H9 (cell line): Measurements from ENCODE around the gene SYMPK. TPM values are rescaled to one million over a fixed set of nuclear protein-coding genes. Genes with fewer than 3 reads are reported as not detected.

Source experiments
- DNase-seq: peaks from one replicate; pipeline ENCODE4 v3.0.0-alpha.2; 2017
- H2AFZ ChIP-seq: one replicate; pipeline ENCODE4 v1.6.1; 2013; ENCODE audit warnings: mild to moderate bottlenecking, low read length, control low read depth, moderate library complexity
- H2AK5ac ChIP-seq: 2 replicates; pipeline ENCODE4 v1.6.1; 2013; ENCODE audit warnings: low read length, control low read depth, mixed read lengths; ENCODE audit not compliant: insufficient read length
- H2BK120ac ChIP-seq: one replicate; pipeline ENCODE4 v1.6.1; 2013; ENCODE audit warnings: low read depth, mild to moderate bottlenecking, low read length, control low read depth, inconsistent platforms; ENCODE audit not compliant: poor library complexity, severe bottlenecking
- H2BK12ac ChIP-seq: 2 replicates; pipeline ENCODE4 v1.6.1; 2013; ENCODE audit warnings: low read length, control low read depth, mixed read lengths, low read depth; ENCODE audit not compliant: insufficient read length
- H2BK15ac ChIP-seq: 2 replicates; pipeline ENCODE4 v1.6.1; 2013; ENCODE audit warnings: low read depth, low read length, control low read depth
- H2BK20ac ChIP-seq: one replicate; pipeline ENCODE4 v1.6.1; 2013; ENCODE audit warnings: low read depth, mild to moderate bottlenecking, low read length, control low read depth, inconsistent platforms; ENCODE audit not compliant: poor library complexity, severe bottlenecking
- H2BK5ac ChIP-seq: 2 replicates; pipeline ENCODE4 v1.6.1; 2013; ENCODE audit warnings: low read length, control low read depth, mixed read lengths; ENCODE audit not compliant: insufficient read length
- H3K14ac ChIP-seq: 2 replicates; pipeline ENCODE4 v1.6.1; 2013; ENCODE audit warnings: low read length, control low read depth; ENCODE audit not compliant: insufficient read depth
- H3K18ac ChIP-seq: 2 replicates; pipeline ENCODE4 v1.6.1; 2013; ENCODE audit warnings: low read depth, mild to moderate bottlenecking, mixed read lengths, low read length, control low read depth; ENCODE audit not compliant: insufficient read length
- H3K23ac ChIP-seq: 2 replicates; pipeline ENCODE4 v1.6.1; 2013; ENCODE audit warnings: low read length, control low read depth, mixed read lengths, low read depth; ENCODE audit not compliant: insufficient read length
- H3K23me2 ChIP-seq: 2 replicates; pipeline ENCODE4 v1.6.1; 2013; ENCODE audit warnings: low read depth, mild to moderate bottlenecking, mixed read lengths, low read length, control low read depth; ENCODE audit not compliant: insufficient read length, poor library complexity, severe bottlenecking
- H3K27ac ChIP-seq: 2 replicates; pipeline ENCODE4 v1.5.1; 2013; ENCODE audit warnings: low read length, control low read depth, mixed read lengths, low read depth; ENCODE audit not compliant: insufficient read length
- H3K27me3 ChIP-seq: 2 replicates; pipeline ENCODE4 v1.6.1; 2013; ENCODE audit warnings: low read length, control low read depth, inconsistent platforms; ENCODE audit not compliant: insufficient read depth
- H3K4ac ChIP-seq: 2 replicates; pipeline ENCODE4 v1.6.1; 2013; ENCODE audit warnings: low read depth, mild to moderate bottlenecking, control low read depth, inconsistent platforms, low read length, moderate library complexity
- H3K4me1 ChIP-seq: 2 replicates; pipeline ENCODE4 v1.6.1; 2013; ENCODE audit warnings: low read length, control low read depth, inconsistent platforms; ENCODE audit not compliant: insufficient read depth
- H3K4me2 ChIP-seq: 2 replicates; pipeline ENCODE4 v1.6.1; 2013; ENCODE audit warnings: low read length, control low read depth, mixed read lengths; ENCODE audit not compliant: insufficient read length, insufficient read depth
- H3K56ac ChIP-seq: 2 replicates; pipeline ENCODE4 v1.6.1; 2013; ENCODE audit warnings: low read depth, mild to moderate bottlenecking, mixed read lengths, low read length, control low read depth; ENCODE audit not compliant: insufficient read length
- H3K79me1 ChIP-seq: 2 replicates; pipeline ENCODE4 v1.6.1; 2013; ENCODE audit warnings: low read depth, mild to moderate bottlenecking, moderate library complexity, low read length, control low read depth, inconsistent platforms; ENCODE audit not compliant: insufficient read depth, poor library complexity, severe bottlenecking
- H3K79me2 ChIP-seq: 2 replicates; pipeline ENCODE4 v1.6.1; 2013; ENCODE audit warnings: low read length, control low read depth, inconsistent platforms; ENCODE audit not compliant: insufficient read depth
- H3K9ac ChIP-seq: 2 replicates; pipeline ENCODE4 v1.6.1; 2013; ENCODE audit warnings: low read length, control low read depth, mixed read lengths; ENCODE audit not compliant: insufficient read length; ENCODE audit errors: extremely low read depth
- H3K9me3 ChIP-seq: one replicate; pipeline ENCODE4 v1.6.1; 2013; ENCODE audit warnings: low read depth, low read length, inconsistent platforms; ENCODE audit not compliant: control insufficient read depth
- H3T11ph ChIP-seq: one replicate; pipeline ENCODE4 v1.6.1; 2013; ENCODE audit warnings: mild to moderate bottlenecking, low read length, control low read depth, inconsistent platforms
- H4K20me1 ChIP-seq: one replicate; pipeline ENCODE4 v1.6.1; 2013; ENCODE audit not compliant: control insufficient read depth, insufficient read length, insufficient read depth
- H4K5ac ChIP-seq: 2 replicates; pipeline ENCODE4 v1.6.1; 2013; ENCODE audit warnings: low read depth, mild to moderate bottlenecking, mixed read lengths, low read length, control low read depth; ENCODE audit not compliant: insufficient read length
- H4K8ac ChIP-seq: replicated peaks from 2 replicates; pipeline ENCODE4 v1.6.1; 2013; ENCODE audit warnings: low read length, control low read depth, mixed read lengths, low read depth; ENCODE audit not compliant: insufficient read length
- H4K91ac ChIP-seq: 2 replicates; pipeline ENCODE4 v1.6.1; 2013; ENCODE audit warnings: low read depth, mild to moderate bottlenecking, moderate library complexity, mixed read lengths, low read length, control low read depth; ENCODE audit not compliant: insufficient read length
- H3K27ac Mint-ChIP-seq, 3 experiments: 2 replicates in 2 of 3; 3 replicates in 1 of 3; pipeline ENCODE4 v1.8.0; 2020 to 2021; ENCODE audit warnings: mixed read lengths in 3 of 3, mild to moderate bottlenecking in 1 of 3, moderate library complexity in 1 of 3
- H3K27me3 Mint-ChIP-seq: 2 replicates; pipeline ENCODE4 v1.8.0; 2021; ENCODE audit warnings: low read depth, mild to moderate bottlenecking, moderate library complexity, mixed read lengths
- H3K36me3 Mint-ChIP-seq, 3 experiments: 2 replicates in 2 of 3; 3 replicates in 1 of 3; pipeline ENCODE4 v1.8.0; 2020 to 2021; ENCODE audit warnings: low read depth in 3 of 3, mixed read lengths in 3 of 3; ENCODE audit not compliant: insufficient read depth in 1 of 3
- H3K4me1 Mint-ChIP-seq, 2 experiments: 2 replicates each; pipeline ENCODE4 v1.8.0; 2020; ENCODE audit warnings: mixed read lengths in 2 of 2
- H3K4me3 Mint-ChIP-seq, 2 experiments: 2 replicates in 1 of 2; 3 replicates in 1 of 2; pipeline ENCODE4 v1.8.0; 2020 to 2021; ENCODE audit warnings: mild to moderate bottlenecking in 2 of 2, mixed read lengths in 2 of 2, moderate library complexity in 1 of 2
- H3K9me3 Mint-ChIP-seq, 2 experiments: 2 replicates in 1 of 2; 3 replicates in 1 of 2; pipeline ENCODE4 v1.8.0; 2020; ENCODE audit warnings: mild to moderate bottlenecking in 2 of 2, mixed read lengths in 2 of 2, moderate library complexity in 1 of 2
- CTCF ChIP-seq: fragments of 200-600 bp; sonication (generic); conservative IDR thresholded peaks from 3 replicates; pipeline ENCODE4 v1.8.0; 2021; ENCODE audit warnings: antibody characterized with exemption, mild to moderate bottlenecking
- WGBS: extraction: QIAGEN DNeasy Blood & Tissue Kit; methylation state at CpG from one replicate; pipeline ENCODE4 v1.1.7; 2013; ENCODE audit warnings: missing lambda C conversion rate, low lambda C conversion rate, mixed read lengths; ENCODE audit not compliant: insufficient read length; ENCODE audit errors: extremely low coverage; 5-methylcytosine and 5-hydroxymethylcytosine counted together
- total RNA-seq: library from RNA; stranded (reverse); gene quantifications from 2 replicates; pipeline ENCODE4 v1.2.1, GENCODE V29; 2021

SYMPK gene
- total RNA-seq, 1 experiment from 2014 or later, result 104 TPM

GRCh38 chr19:45902651-45903625 lies 40.0 kb upstream of the SYMPK start:
- H3K27me3 Mint-ChIP-seq, result peaks cover 17% of the 10 kb centered on the region
- no peaks in the 10 kb centered on the region for H3K9me3 Mint-ChIP-seq
- H3K4me2 ChIP-seq, result peak overlapping the region; percentile 67
- no peak overlapping the region for H4K5ac ChIP-seq
- no peak overlapping the region for H3K4ac ChIP-seq
- no CpG with 5 or more reads among the region's 73 CpGs for WGBS
- H4K91ac ChIP-seq, result no peak overlapping the region
- no peaks in the 10 kb centered on the region for H3K79me2 ChIP-seq
- H3K79me1 ChIP-seq, result no peaks in the 10 kb centered on the region
- no peak overlapping the region for H3K23ac ChIP-seq
- no peak overlapping the region for H2BK15ac ChIP-seq
- no peaks in the 10 kb centered on the region for H3K4me1 ChIP-seq
- H3K36me3 Mint-ChIP-seq, result peaks cover 8 to 25% (median 25%) of the 10 kb centered on the region in 3 experiments
- no peaks in the 10 kb centered on the region for H4K20me1 ChIP-seq
- H3K9me3 ChIP-seq, result no peaks in the 10 kb centered on the region
- H3K4me1 Mint-ChIP-seq, result peaks cover 7 to 12% of the 10 kb centered on the region in 2 experiments
- no peak overlapping the region for H3K56ac ChIP-seq
- H4K8ac ChIP-seq, result no peak overlapping the region
- H3K14ac ChIP-seq, result no peak overlapping the region
- no peak overlapping the region for H2BK120ac ChIP-seq
- H3K18ac ChIP-seq, result no peak overlapping the region
- H3K27me3 ChIP-seq, result peaks cover 4% of the 10 kb centered on the region; the same call in 1 of the 2 replicates
- peak overlapping the region in 2 of 3 experiments; percentile 64 to 83; a peak in 2 of 7 replicates for H3K27ac Mint-ChIP-seq
- no peak for TF ChIP-seq CTCF
- peak; percentile 98 for DNase-seq
- no peak overlapping the region for H2BK12ac ChIP-seq
- no peak overlapping the region for H3K9ac ChIP-seq
- H3T11ph ChIP-seq, result no peak overlapping the region
- no peak overlapping the region for H3K27ac ChIP-seq
- peak overlapping the region; percentile 85 to 97 for H3K4me3 Mint-ChIP-seq
- H3K23me2 ChIP-seq, result peaks cover 15% of the 10 kb centered on the region
- no peak overlapping the region for H2AFZ ChIP-seq
- no peak overlapping the region for H2BK5ac ChIP-seq
- H2BK20ac ChIP-seq, result no peak overlapping the region
- H2AK5ac ChIP-seq, result no peak overlapping the region
